DND-41 (cell line): ENCODE measurements around the gene TRMT11.

ENCODE experiments used
- CTCF ChIP-seq: IDR thresholded peaks from 2 replicates; pipeline ENCODE4 v1.5.1; 2012; ENCODE audit warnings: borderline replicate concordance, low read length, moderate library complexity, mild to moderate bottlenecking; ENCODE audit not compliant: poor library complexity, severe bottlenecking; ENCODE audit errors: extremely low read depth
- EZH2 ChIP-seq: IDR thresholded peaks from 3 replicates; pipeline ENCODE4 v1.6.1; 2012; ENCODE audit warnings: borderline replicate concordance, low read depth, mild to moderate bottlenecking, moderate library complexity, low read length, inconsistent platforms; ENCODE audit not compliant: severe bottlenecking

- TF ChIP-seq CTCF, result no peak
- TF ChIP-seq EZH2, result no peak
Observed at GRCh38 chr6:125989631-125990030, 3.3 kb downstream of the TRMT11 start.
